Smooth muscle cell of the pulmonary artery (primary cell): ENCODE results near the gene NUCB2. TPM values are rescaled to one million over a fixed set of nuclear protein-coding genes. Genes with fewer than 3 reads are reported as not detected.

ENCODE experiments used
- total RNA-seq: library from RNA; depleted of rRNA; stranded (reverse); fragments of >200 nt; gene quantifications from 2 replicates; pipeline ENCODE4 v1.2.3, GENCODE V29; 2014

NUCB2 gene
- total RNA-seq = 110 and 149 TPM in 2 replicates

DNA sequence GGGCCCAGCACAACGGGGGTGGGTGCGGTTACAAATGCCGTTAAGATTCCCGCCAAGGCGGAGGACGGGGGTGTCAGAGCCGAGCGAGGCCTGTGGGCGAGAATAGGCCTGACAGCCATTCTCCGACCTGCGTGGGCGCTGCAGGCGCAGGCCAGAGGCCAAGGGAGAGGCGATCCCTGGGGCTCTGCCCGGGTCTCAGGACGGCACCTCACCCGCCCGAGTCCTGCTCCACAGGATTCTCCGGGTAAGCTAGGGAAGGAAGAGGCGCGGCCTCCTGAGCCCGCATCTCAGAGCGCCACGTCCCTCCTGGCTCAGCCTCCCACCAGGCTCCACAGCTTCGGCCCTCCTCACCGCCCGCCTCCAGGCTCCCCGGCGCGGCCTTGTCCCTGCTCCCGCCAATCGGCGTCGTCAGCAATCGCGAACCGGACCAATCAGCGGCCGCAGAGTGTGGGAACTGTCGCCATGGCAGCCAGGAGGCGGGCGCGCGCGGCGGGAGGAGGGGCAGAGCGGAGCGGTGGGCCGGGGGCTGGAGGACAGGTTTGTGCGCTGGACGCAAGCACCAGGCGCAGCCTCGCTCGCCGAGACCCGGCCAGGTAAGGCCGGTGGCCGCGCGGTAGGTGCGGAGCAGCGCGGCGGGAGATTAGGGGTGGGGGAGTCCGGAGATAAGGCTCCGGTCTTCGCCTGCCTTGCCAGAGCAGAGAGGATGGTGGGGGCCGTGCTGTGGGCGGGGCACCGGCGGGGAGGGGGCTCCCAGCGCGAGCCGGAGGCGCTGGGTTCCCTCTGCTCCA, at the start of gene NUCB2:
NUCB2 (plus strand) TSS at position 504 of the 788 bp plus-strand sequence. CDS start 18,585 bp downstream, outside the sequence.

GRCh38 chr11:17351510-17352176, 75.1 kb downstream of the NUCB2 start, which contains the start of gene NCR3LG1:
TSS of gene NCR3LG1 (plus strand) at chr11:17351800. CDS start at chr11:17351970, 170 bp downstream.

Other genes starting within 250 kb of the NUCB2 start
- gene RPS13, start 199.1 kb upstream of the NUCB2 start, total RNA-seq = 344 and 533 TPM in 2 replicates
- gene PIK3C2A, start 68.8 kb upstream of the NUCB2 start, total RNA-seq = 53.9 and 70.8 TPM in 2 replicates
- 3.5 and 8.4 TPM in 2 replicates for gene NCR3LG1, start 75.1 kb downstream of the NUCB2 start, total RNA-seq
- 0.07 TPM in 1 of 2 replicates, not detected in the other for gene KCNJ11, start 111.9 kb downstream of the NUCB2 start, total RNA-seq
- not detected in 2 replicates for gene ABCC8, start 200.1 kb downstream of the NUCB2 start, total RNA-seq